K562 (cell line): ENCODE results near the gene DGKE. TPM values are rescaled to one million over a fixed set of nuclear protein-coding genes. Genes with fewer than 3 reads are reported as not detected.
A peak's percentile ranks its signal among the peaks of the same experiment; 100 is the strongest.

ENCODE experiments used
- BCOR ChIP-seq: fragments of 450-650 bp; IDR thresholded peaks from 2 replicates; pipeline ENCODE4 v1.6.1; 2016
- BRCA1 ChIP-seq, 2 experiments: fragments of 450-650 bp in 1 of 2; sonication (generic) in 1 of 2; formaldehyde crosslinking in 1 of 2; IDR thresholded peaks; 2 replicates each; pipeline versions ENCODE4 v1.5.0 to v1.6.1; 2017 to 2020; ENCODE audit warnings: mild to moderate bottlenecking in 1 of 2, missing genetic modification reagents in 1 of 2
- DPF2 ChIP-seq: fragments of 450-650 bp; IDR thresholded peaks from 2 replicates; pipeline ENCODE4 v1.6.1; 2016
- ELF2 ChIP-seq: fragments of 250-450 bp; sonication (Bioruptor Pico); IDR thresholded peaks from 2 replicates; pipeline ENCODE4 v1.5.0; 2021; ENCODE audit warnings: mild to moderate bottlenecking
- IRF9 ChIP-seq: fragments of 450-650 bp; IDR thresholded peaks from 2 replicates; pipeline ENCODE4 v1.6.1; 2016; ENCODE audit warnings: missing biosample characterization, missing genetic modification characterization
- MNT ChIP-seq, 2 experiments: fragments of 450-650 bp; conservative IDR thresholded peaks; 2 replicates each; pipeline ENCODE4 v1.6.1; 2017; ENCODE audit warnings: mild to moderate bottlenecking in 2 of 2, moderate library complexity in 2 of 2
- NBN ChIP-seq: fragments of 450-650 bp; IDR thresholded peaks from 2 replicates; pipeline ENCODE4 v1.6.1; 2016; ENCODE audit warnings: low read depth, mild to moderate bottlenecking
- NCOR1 ChIP-seq: fragments of 450-650 bp; IDR thresholded peaks from 2 replicates; pipeline ENCODE4 v1.6.1; 2016; ENCODE audit warnings: mild to moderate bottlenecking, moderate library complexity
- NEUROD1 ChIP-seq: fragments of 150-350 bp; IDR thresholded peaks from 2 replicates; pipeline ENCODE4 v1.6.1; 2014; ENCODE audit warnings: borderline replicate concordance, low read length, low read depth; ENCODE audit not compliant: partially characterized antibody
- NR2C2 ChIP-seq, 2 experiments: fragments of 200-800 bp in 1 of 2; sonication (Bioruptor generic) in 1 of 2; sonication (generic) in 1 of 2; formaldehyde crosslinking in 1 of 2; IDR thresholded peaks; 2 replicates each; pipeline versions ENCODE4 v1.6.1 to v1.8.0; 2016 to 2022; ENCODE audit warnings: mild to moderate bottlenecking in 1 of 2, missing compliant biosample characterization in 1 of 2, missing genetic modification characterization in 1 of 2, missing genetic modification reagents in 1 of 2
- PKNOX1 ChIP-seq: fragments of 450-650 bp; IDR thresholded peaks from 2 replicates; pipeline ENCODE4 v1.6.1; 2016
- PRPF4 ChIP-seq: fragments of 200-400 bp; formaldehyde crosslinking; IDR thresholded peaks from one replicate; pipeline ENCODE4 v1.6.1; 2017; ENCODE audit warnings: low read length, low read depth, mild to moderate bottlenecking; ENCODE audit not compliant: insufficient read depth, poor library complexity, severe bottlenecking
- RBFOX2 ChIP-seq: fragments of 200-400 bp; formaldehyde crosslinking; IDR thresholded peaks from 2 replicates; pipeline ENCODE4 v1.6.1; 2017; ENCODE audit warnings: low read depth, mild to moderate bottlenecking, low read length, moderate library complexity
- RBM25 ChIP-seq: fragments of 200-400 bp; formaldehyde crosslinking; IDR thresholded peaks from 2 replicates; pipeline ENCODE4 v1.6.1; 2018; ENCODE audit warnings: low read length, low read depth, moderate library complexity; ENCODE audit not compliant: severe bottlenecking
- RFX1 ChIP-seq: fragments of 450-650 bp; IDR thresholded peaks from 2 replicates; pipeline ENCODE4 v1.6.1; 2016; ENCODE audit warnings: mild to moderate bottlenecking, moderate library complexity
- SMAD4 ChIP-seq: fragments of 250-450 bp; sonication (Bioruptor Pico); conservative IDR thresholded peaks from 2 replicates; pipeline ENCODE4 v1.8.0; 2021; ENCODE audit warnings: inconsistent platforms, mild to moderate bottlenecking, moderate library complexity
- SRF ChIP-seq, 2 experiments: fragments of 250-450, 450-650 bp in 1 of 2; sonication (Bioruptor Pico) in 1 of 2; sonication (generic) in 1 of 2; formaldehyde crosslinking; IDR thresholded peaks; 2 replicates each; pipeline versions ENCODE4 v1.5.0 to v1.5.1; 2020 to 2022; ENCODE audit warnings: mild to moderate bottlenecking in 1 of 2, missing genetic modification reagents in 1 of 2
- THRAP3 ChIP-seq: fragments of 450-650 bp; IDR thresholded peaks from 2 replicates; pipeline ENCODE4 v1.6.1; 2016; ENCODE audit warnings: mild to moderate bottlenecking, inconsistent platforms, borderline replicate concordance
- ZBTB17 ChIP-seq: fragments of 450-650 bp; formaldehyde crosslinking; IDR thresholded peaks from 2 replicates; pipeline ENCODE4 v1.4.0; 2020; ENCODE audit warnings: mild to moderate bottlenecking
- ZFX ChIP-seq: sonication (generic); formaldehyde crosslinking; IDR thresholded peaks from 2 replicates; pipeline ENCODE4 v1.8.0; 2022; ENCODE audit warnings: mild to moderate bottlenecking, missing genetic modification reagents, moderate library complexity
- ZKSCAN3 ChIP-seq: fragments of 250-450 bp; sonication (Bioruptor Pico); IDR thresholded peaks from 2 replicates; pipeline ENCODE4 v1.4.0; 2020
- ZNF121 ChIP-seq: sonication (generic); formaldehyde crosslinking; conservative IDR thresholded peaks from 2 replicates; pipeline ENCODE4 v1.8.0; 2022; ENCODE audit warnings: missing genetic modification reagents
- ZNF583 ChIP-seq: fragments of 250-450 bp; sonication (Bioruptor Pico); IDR thresholded peaks from 2 replicates; pipeline ENCODE4 v1.4.0; 2020
- ZNF76 ChIP-seq: fragments of 250-450 bp; sonication (Bioruptor Pico); IDR thresholded peaks from 2 replicates; pipeline ENCODE4 v1.4.0; 2020; ENCODE audit warnings: mild to moderate bottlenecking, moderate library complexity, borderline replicate concordance
- polyA plus RNA-seq, 8 experiments: library from polyadenylated mRNA; depleted of rRNA in 4 of 8; stranded (reverse) in 5 of 8; unstranded in 3 of 8; fragments of >200 nt; fragmentation: Nextera tagmentation in 2 of 8; fragmentation: Illumina TruSeq in 1 of 8; extraction: Ambion mirVana in 2 of 8; extraction: Trizol in 1 of 8; gene quantifications; 2 replicates each; pipeline versions ENCODE4 v1.2.1 to v1.2.3, GENCODE V29; 2011 to 2014; ENCODE audit warnings: inconsistent platforms in 1 of 8, missing spikeins in 1 of 8
- total RNA-seq, 7 experiments: library from RNA; depleted of rRNA in 6 of 7; stranded (reverse); fragments of >200 nt in 6 of 7; fragmentation: Illumina TruSeq in 2 of 7; extraction: Trizol in 2 of 7; gene quantifications; 2 replicates each; pipeline versions ENCODE4 v1.2.1 to v1.2.3, GENCODE V29; 2011 to 2021; ENCODE audit warnings: low replicate concordance in 1 of 7

DGKE gene
- total and polyA plus RNA-seq, 9 of the 15 experiments (the other 6 are each of a cell fraction or from before 2014, with no cell fraction given), result 1.3 to 9.9 (median 5.9) TPM

- TF ChIP-seq ZNF121 (CRISPR knock-in tag) (peak; percentile 96), RBM25 (peak; percentile 48), NBN (0 out of 2 replicates have a peak, but pooled peaks have one; percentile 5), BCOR (peak; percentile 64), SMAD4 (CRISPR knock-in tag) (0 out of 2 replicates have a peak, but pooled peaks have one; percentile 2), SRF (CRISPR knock-in tag; IDR thresholded peaks at IDR 0.05) (no peak), NEUROD1 (peak; percentile 9), ZNF583 (CRISPR knock-in tag) (0 out of 2 replicates have a peak, but pooled peaks have one; percentile 1), PKNOX1 (no peak; the same call in 1 of the 2 replicates), PRPF4 (no peak), DPF2 (0 out of 2 replicates have a peak, but pooled peaks have one; percentile 4), NR2C2 (CRISPR knock-in tag; IDR thresholded peaks at IDR 0.05) (no peak), NR2C2 (tag; IDR thresholded peaks at IDR 0.05) (peak; percentile 89), RBFOX2 (0 out of 2 replicates have a peak, but pooled peaks have one; percentile 18), ZKSCAN3 (CRISPR knock-in tag) (no peak), ELF2 (CRISPR knock-in tag) (0 out of 2 replicates have a peak, but pooled peaks have one; percentile 23), NCOR1 (no peak), BRCA1 (IDR thresholded peaks at IDR 0.05) (no peak), BRCA1 (CRISPR knock-in tag; IDR thresholded peaks at IDR 0.05) (no peak), RFX1 (no peak), THRAP3 (no peak), MNT (conservative IDR thresholded peaks at IDR 0.05) (0 out of 4 replicates have a peak, but pooled peaks of 1 of the 2 experiments have one; percentile 18), IRF9 (tag) (no peak), ZBTB17 (CRISPR knock-in tag) (0 out of 2 replicates have a peak, but pooled peaks have one; percentile 14), ZFX (CRISPR knock-in tag) (peak; percentile 58), ZNF76 (CRISPR knock-in tag) (0 out of 2 replicates have a peak, but pooled peaks have one; percentile 69)
Observed at GRCh38 chr17:56910509-56911235, 76.7 kb downstream of the DGKE start (continued).
